ENCODE measurements around the gene LIN37. TPM values are rescaled to one million over a fixed set of nuclear protein-coding genes. Genes with fewer than 3 reads are reported as not detected.
A peak's percentile ranks its signal among the peaks of the same experiment; 100 is the strongest.

LIN37 gene
- total RNA-seq, 4 donors from 2014 or later = 11.6 to 18.3 (median 15.6) TPM

DNA sequence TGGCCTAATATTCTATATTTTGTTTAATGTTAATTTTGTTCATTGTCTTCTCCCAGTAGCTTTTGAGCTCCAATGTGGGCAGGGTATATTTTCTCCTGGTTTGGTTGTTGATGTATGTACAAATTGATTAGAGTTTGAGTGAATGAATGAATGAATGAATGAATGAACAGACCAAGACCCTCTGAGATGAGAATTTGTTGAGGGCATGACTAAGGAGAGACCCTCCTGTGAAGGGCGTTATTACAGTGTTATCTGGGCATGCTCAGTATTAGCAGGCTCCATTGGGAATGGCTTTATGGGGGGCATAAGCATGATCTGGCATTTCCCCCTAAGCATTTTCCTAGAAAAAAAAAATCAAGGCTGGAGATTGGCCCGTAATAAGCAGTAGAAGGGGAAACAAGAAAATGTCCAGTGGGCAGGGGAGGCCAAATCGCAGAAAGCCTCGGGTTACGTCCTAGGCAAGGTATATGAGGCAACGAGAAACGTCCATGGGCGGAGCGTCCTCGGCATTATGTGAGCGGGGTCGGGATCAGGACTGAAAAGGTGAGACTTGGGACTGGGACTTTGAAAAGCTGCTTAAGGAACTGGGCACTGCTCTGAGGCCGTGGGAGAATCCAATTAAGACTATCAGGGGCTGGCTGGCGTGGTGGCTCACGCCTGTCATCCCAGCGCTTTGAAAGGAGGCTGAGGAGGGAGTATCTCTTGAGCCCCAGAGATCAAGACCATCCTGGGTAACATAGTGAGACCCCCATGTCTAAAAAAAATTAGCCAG is 26.1 kb downstream of the LIN37 start:
- Histone ChIP-seq H3K4me1 (peaks cover 14 to 28% (median 20%) of the 10 kb centered on the region in 4 donors), H3K27ac (replicated peaks in 1 of 4) (no peak overlapping the region), H3K4me3 (peak overlapping the region; percentile 81 to 96 (median 90)), H3K36me3 (peaks cover 0 to 19% (median 13%) of the 10 kb centered on the region in 4 donors), H3K9me3 (no peaks in the 10 kb centered on the region), H3K27me3 (no peaks in the 10 kb centered on the region)
- DNase-seq (ENCODE audit: extremely low spot score) = no peak
- intact Hi-C loops (cut with DNase I) = loop anchor here (10.0 kb wide), 1 partner anchor 110 kb away; no protein-coding TSS in a partner anchor
- TF ChIP-seq EP300 (IDR thresholded peaks at IDR 0.05) (no peak), POLR2AphosphoS5 (IDR thresholded peaks at IDR 0.05) (no peak), POLR2A (IDR thresholded peaks at IDR 0.05; ENCODE audit: low read depth) (no peak)
- TF ChIP-seq, protein P1, sequence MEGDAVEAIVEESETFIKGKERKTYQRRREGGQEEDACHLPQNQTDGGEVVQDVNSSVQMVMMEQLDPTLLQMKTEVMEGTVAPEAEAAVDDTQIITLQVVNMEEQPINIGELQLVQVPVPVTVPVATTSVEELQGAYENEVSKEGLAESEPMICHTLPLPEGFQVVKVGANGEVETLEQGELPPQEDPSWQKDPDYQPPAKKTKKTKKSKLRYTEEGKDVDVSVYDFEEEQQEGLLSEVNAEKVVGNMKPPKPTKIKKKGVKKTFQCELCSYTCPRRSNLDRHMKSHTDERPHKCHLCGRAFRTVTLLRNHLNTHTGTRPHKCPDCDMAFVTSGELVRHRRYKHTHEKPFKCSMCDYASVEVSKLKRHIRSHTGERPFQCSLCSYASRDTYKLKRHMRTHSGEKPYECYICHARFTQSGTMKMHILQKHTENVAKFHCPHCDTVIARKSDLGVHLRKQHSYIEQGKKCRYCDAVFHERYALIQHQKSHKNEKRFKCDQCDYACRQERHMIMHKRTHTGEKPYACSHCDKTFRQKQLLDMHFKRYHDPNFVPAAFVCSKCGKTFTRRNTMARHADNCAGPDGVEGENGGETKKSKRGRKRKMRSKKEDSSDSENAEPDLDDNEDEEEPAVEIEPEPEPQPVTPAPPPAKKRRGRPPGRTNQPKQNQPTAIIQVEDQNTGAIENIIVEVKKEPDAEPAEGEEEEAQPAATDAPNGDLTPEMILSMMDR (IDR thresholded peaks at IDR 0.05) = no peak
- WGBS = 39% methylated on average over 16 of the region's 16 CpGs

DNA sequence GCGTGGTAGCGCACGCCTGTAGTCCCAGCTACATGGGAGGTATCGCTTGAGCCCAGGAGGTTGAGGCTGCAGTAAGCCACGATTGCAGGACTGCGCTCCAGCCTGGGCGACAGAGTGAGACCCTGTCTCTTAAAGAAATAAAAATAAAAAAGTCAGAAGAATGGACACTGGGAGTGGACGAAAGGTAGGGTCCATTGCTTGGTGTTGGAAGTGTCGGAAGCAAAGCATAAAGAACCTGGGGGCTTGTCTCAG is 26.6 kb downstream of the LIN37 start:
- no peak for DNase-seq (ENCODE audit: extremely low spot score)
- WGBS = 8% methylated on average over 9 of the region's 9 CpGs
- Histone ChIP-seq H3K9me3 (no peaks in the 10 kb centered on the region), H3K27ac (replicated peaks in 1 of 4) (no peak overlapping the region), H3K4me3 (peak overlapping the region; percentile 81 to 96 (median 90)), H3K4me1 (peaks cover 14 to 28% (median 20%) of the 10 kb centered on the region in 4 donors), H3K36me3 (peaks cover 0 to 20% (median 13%) of the 10 kb centered on the region in 4 donors), H3K27me3 (no peaks in the 10 kb centered on the region)
- intact Hi-C loops (cut with DNase I) = loop anchor here (10.0 kb wide), 1 partner anchor 110 kb away; no protein-coding TSS in a partner anchor
- TF ChIP-seq, protein P1 (IDR thresholded peaks at IDR 0.05) = no peak
- no peak for TF ChIP-seq POLR2AphosphoS5 (IDR thresholded peaks at IDR 0.05)
- no peak for TF ChIP-seq EP300 (IDR thresholded peaks at IDR 0.05)
- no peak for TF ChIP-seq POLR2A (IDR thresholded peaks at IDR 0.05; ENCODE audit: low read depth)

DNA sequence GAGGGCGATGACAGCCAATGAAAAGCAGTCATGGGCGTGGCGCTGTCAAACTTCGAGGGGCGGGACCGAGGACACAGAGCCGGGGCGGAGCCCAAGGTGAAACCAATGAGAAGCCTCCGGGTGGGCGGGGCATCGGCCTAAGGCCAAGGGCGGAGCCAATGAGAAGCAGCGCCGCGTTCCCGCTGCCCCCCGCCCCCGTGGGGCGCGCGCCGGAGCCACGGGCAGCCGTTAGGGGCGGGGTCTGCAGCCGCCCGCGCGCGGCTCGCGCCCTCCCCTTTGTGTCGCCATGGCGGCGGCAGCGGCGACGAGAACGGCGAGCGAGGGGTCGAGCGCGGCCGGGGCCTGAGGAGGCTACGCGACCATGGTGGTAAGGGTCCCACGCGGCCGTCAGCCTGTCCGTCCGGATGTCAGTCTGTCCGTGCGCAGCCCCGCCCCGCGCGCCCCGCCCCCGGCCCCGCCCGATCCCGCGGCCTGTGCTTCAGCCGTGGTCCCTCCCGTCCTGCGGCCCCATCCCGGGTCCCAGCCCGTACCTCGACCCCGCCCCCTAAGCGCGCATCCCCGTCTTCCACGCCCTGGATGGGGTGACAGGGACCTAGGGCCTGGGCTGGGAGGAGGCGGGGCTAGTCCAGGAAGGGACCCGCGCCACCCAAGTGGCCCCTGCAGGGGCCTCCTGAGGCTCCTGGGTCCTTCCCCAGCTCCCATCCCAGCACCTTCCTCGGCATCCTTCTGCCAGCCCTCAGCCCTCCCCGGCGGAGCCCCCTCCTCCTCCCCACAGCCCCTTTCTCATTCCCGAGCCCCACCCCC is 27.1 kb downstream of the LIN37 start, which contains the start of gene ARHGAP33:
Gene ARHGAP33 (plus strand): TSS at position 267 of the 804 bp plus-strand sequence. CDS start 95 bp downstream, at position 362.
- H3K27ac ChIP-seq (replicated peaks in 1 of 4) = peak within 1 kb of the TSS; percentile 52 to 70 (median 62)
- WGBS = 1% methylated on average over 21 of the region's 82 CpGs

DNA sequence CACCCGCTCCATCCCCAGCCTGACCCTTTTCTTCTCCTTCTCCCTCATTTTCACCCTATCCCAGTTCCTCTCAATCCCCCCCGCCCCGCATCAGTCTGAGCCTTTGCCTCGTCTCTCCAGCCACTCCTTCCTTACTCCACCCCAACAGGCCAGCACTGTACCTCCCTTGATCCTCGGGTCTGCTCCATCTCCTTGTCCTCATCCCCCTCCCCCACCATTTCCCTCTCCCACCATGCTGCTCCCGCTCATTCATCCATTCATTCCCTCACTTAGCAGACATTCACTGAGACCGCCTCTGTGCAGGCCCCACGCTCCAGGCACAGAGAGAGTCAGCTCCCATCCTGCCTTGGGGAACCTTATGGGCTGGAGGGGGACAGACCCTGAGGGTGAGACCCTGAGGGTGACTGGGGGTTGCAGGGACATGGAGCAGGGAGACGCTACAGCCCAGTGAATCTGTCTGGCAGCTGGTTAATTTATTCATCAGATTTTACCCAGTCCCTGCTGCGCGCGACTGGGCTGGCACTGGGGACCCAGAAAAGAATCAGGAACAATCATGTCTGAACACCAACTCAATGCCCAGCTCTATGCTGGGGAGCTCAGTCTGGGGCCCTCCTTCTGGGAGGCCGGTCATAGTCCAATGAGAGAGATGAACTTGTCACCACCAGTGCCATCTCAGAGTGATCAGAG is 27.9 kb downstream of the LIN37 start:
- H3K36me3 ChIP-seq = peaks cover 5 to 33% (median 25%) of the 10 kb centered on the region in 4 donors

More for the DNA sequence above, 27.1 kb downstream of the LIN37 start, which contains the start of gene ARHGAP33:
- peak; percentile 100 for DNase-seq (ENCODE audit: extremely low spot score)
- Histone ChIP-seq H3K27me3 (no peaks in the 10 kb centered on the region), H3K4me3 (peak within 1 kb of the TSS; percentile 81 to 96 (median 90)), H3K9me3 (no peaks in the 10 kb centered on the region), H3K36me3 (peaks cover 0 to 26% (median 19%) of the 10 kb centered on the region in 4 donors), H3K4me1 (peaks cover 14 to 28% (median 20%) of the 10 kb centered on the region in 4 donors)
- TF ChIP-seq POLR2A (IDR thresholded peaks at IDR 0.05; ENCODE audit: low read depth) (no peak), POLR2AphosphoS5 (IDR thresholded peaks at IDR 0.05) (peak; percentile 33 to 34)
- intact Hi-C loops (cut with DNase I) = loop anchor here (10.0 kb wide), 1 partner anchor 109 kb away; no protein-coding TSS in a partner anchor

More for the DNA sequence above, 27.9 kb downstream of the LIN37 start:
- no peak for DNase-seq (ENCODE audit: extremely low spot score)
- H3K4me3 ChIP-seq = peak overlapping the region; percentile 81 to 96 (median 90)
- intact Hi-C loops (cut with DNase I) = loop anchor here (10.0 kb wide), 1 partner anchor 109 kb away; no protein-coding TSS in a partner anchor
- H3K9me3 ChIP-seq = no peaks in the 10 kb centered on the region
- H3K27me3 ChIP-seq = no peaks in the 10 kb centered on the region
- TF ChIP-seq POLR2A (IDR thresholded peaks at IDR 0.05; ENCODE audit: low read depth) = no peak
- TF ChIP-seq EP300 (IDR thresholded peaks at IDR 0.05) = no peak
- TF ChIP-seq, protein P1 (IDR thresholded peaks at IDR 0.05) = no peak
- TF ChIP-seq POLR2AphosphoS5 (IDR thresholded peaks at IDR 0.05) = no peak
- H3K27ac ChIP-seq (replicated peaks in 1 of 4) = peak overlapping the region in 1 of 4 donors; percentile 61
- peaks cover 14 to 28% (median 20%) of the 10 kb centered on the region in 4 donors for H3K4me1 ChIP-seq
- WGBS = 45% methylated on average over 12 of the region's 13 CpGs

Data from esophagus muscularis mucosa (tissue), 4 donors.